Loucy (cell line): ENCODE data around the gene UFD1.

ENCODE experiments used
- H2AFZ ChIP-seq: fragments of 200-600 bp; sonication (generic); 2 replicates; pipeline ENCODE4 v1.6.0; 2016; ENCODE audit warnings: antibody characterized with exemption, mild to moderate bottlenecking, low read length, moderate library complexity
- H3F3A ChIP-seq: fragments of 200-600 bp; 2 replicates; pipeline ENCODE4 v1.6.0; 2016; ENCODE audit warnings: antibody characterized with exemption, low read depth, mild to moderate bottlenecking
- H3K27me3 ChIP-seq: fragments of 200-600 bp; sonication (generic); 2 replicates; pipeline ENCODE4 v1.6.1; 2014; ENCODE audit warnings: low read length, mild to moderate bottlenecking; ENCODE audit not compliant: insufficient read depth, poor library complexity, severe bottlenecking
- H3K36me3 ChIP-seq: fragments of 200-600 bp; sonication (generic); 2 replicates; pipeline ENCODE4 v1.6.1; 2016; ENCODE audit warnings: low read length; ENCODE audit not compliant: insufficient read depth
- H3K4me1 ChIP-seq: fragments of 200-600 bp; sonication (generic); 2 replicates; pipeline ENCODE4 v1.5.1; 2014; ENCODE audit warnings: low read length, mild to moderate bottlenecking; ENCODE audit not compliant: insufficient read depth, poor library complexity, severe bottlenecking
- H3K4me2 ChIP-seq: fragments of 200-600 bp; sonication (generic); 2 replicates; pipeline ENCODE4 v1.6.0; 2014; ENCODE audit warnings: antibody characterized with exemption, low read length, low read depth, mild to moderate bottlenecking; ENCODE audit not compliant: poor library complexity, severe bottlenecking
- H3K4me3 ChIP-seq: fragments of 200-600 bp; sonication (generic); 2 replicates; pipeline ENCODE4 v1.5.1; 2014; ENCODE audit warnings: low read length, mild to moderate bottlenecking, mixed read lengths; ENCODE audit not compliant: poor library complexity, severe bottlenecking
- H3K79me2 ChIP-seq: fragments of 200-600 bp; sonication (generic); 2 replicates; pipeline ENCODE4 v1.6.1; 2014; ENCODE audit warnings: low read length; ENCODE audit not compliant: insufficient read depth
- H3K9ac ChIP-seq: fragments of 200-600 bp; sonication (generic); 2 replicates; pipeline ENCODE4 v1.6.0; 2014; ENCODE audit warnings: mild to moderate bottlenecking, low read depth, low read length, moderate library complexity; ENCODE audit not compliant: poor library complexity, severe bottlenecking
- H3K9me2 ChIP-seq: fragments of 200-600 bp; sonication (generic); replicated peaks from 2 replicates; pipeline ENCODE4 v1.6.1; 2016; ENCODE audit warnings: low read depth, low read length, mixed read lengths
- H3K9me3 ChIP-seq: fragments of 200-600 bp; sonication (generic); 2 replicates; pipeline ENCODE4 v1.6.1; 2014; ENCODE audit warnings: mild to moderate bottlenecking, antibody characterized with exemption, low read length, low read depth; ENCODE audit not compliant: insufficient read depth
- H4K20me1 ChIP-seq: fragments of 200-600 bp; sonication (generic); 2 replicates; pipeline ENCODE4 v1.6.0; 2014; ENCODE audit warnings: antibody characterized with exemption, low read length, mild to moderate bottlenecking; ENCODE audit not compliant: insufficient read depth, poor library complexity, severe bottlenecking
- EZH2phosphoT487 ChIP-seq: fragments of 200-600 bp; IDR thresholded peaks from 2 replicates; pipeline ENCODE4 v1.6.1; 2018; ENCODE audit warnings: antibody characterized with exemption, mild to moderate bottlenecking, moderate library complexity, borderline replicate concordance
- TF ChIP-seq, protein P1 (sequence below): fragments of 200-600 bp; sonication (generic); conservative IDR thresholded peaks from 2 replicates; pipeline ENCODE4 v1.5.1; 2014; ENCODE audit warnings: mild to moderate bottlenecking, antibody characterized with exemption, low read length

Gene UFD1

DNA sequence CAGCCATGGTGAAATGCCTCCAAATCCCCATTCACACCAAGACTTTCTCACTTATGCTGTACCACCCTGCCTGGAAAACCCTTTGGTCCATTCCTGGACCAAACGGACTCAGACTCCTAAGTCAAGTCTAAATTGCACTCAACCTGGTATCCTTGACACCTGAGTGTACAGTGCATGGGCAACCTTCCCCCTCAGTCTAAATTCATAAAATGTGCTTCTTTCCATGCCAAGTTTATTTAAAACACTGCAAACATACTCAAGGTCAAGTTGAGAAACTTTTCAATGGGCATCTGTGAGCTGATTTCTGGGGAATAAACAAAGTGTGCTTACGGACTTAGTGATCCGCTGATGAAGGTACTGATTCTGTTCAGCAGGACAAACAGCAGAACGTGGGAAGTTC is 73.9 kb downstream of the UFD1 start:
- H3K36me3 ChIP-seq, result peaks cover 89% of the 10 kb centered on the region; the same call in 1 of the 2 replicates
- no peak overlapping the region for H2AFZ ChIP-seq
- no peak overlapping the region for H3K4me2 ChIP-seq

DNA sequence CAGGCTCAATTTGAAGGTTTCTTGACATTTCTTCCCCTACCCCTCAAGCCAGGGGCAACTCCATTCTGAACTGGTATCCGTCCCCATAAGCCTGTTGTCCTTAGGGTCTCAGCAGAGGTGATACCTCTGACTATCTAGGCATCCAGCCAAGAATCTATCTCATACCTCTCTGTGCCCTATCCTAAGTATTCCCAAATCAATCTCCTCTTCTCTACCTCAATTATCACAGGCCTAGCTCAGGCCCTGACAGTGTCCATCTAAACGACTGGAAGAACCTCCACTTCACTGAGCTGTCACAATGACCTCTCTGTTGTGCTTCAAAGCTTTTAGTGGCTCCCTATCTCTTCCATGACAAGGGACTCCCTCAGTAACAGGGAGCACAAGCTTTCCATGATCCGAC is 74.3 kb downstream of the UFD1 start:
- Histone ChIP-seq H3K79me2 (no peaks in the 10 kb centered on the region), H3K4me1 (no peaks in the 10 kb centered on the region), H2AFZ (no peak overlapping the region), H3K36me3 (peaks cover 88% of the 10 kb centered on the region; the same call in 1 of the 2 replicates), H3K9ac (no peak overlapping the region), H3F3A (no peaks in the 10 kb centered on the region), H3K9me2 (no peaks in the 10 kb centered on the region), H3K27me3 (no peaks in the 10 kb centered on the region), H4K20me1 (no peaks in the 10 kb centered on the region), H3K9me3 (no peaks in the 10 kb centered on the region), H3K4me2 (no peak overlapping the region), H3K4me3 (no peak overlapping the region)
- TF ChIP-seq, protein P1, sequence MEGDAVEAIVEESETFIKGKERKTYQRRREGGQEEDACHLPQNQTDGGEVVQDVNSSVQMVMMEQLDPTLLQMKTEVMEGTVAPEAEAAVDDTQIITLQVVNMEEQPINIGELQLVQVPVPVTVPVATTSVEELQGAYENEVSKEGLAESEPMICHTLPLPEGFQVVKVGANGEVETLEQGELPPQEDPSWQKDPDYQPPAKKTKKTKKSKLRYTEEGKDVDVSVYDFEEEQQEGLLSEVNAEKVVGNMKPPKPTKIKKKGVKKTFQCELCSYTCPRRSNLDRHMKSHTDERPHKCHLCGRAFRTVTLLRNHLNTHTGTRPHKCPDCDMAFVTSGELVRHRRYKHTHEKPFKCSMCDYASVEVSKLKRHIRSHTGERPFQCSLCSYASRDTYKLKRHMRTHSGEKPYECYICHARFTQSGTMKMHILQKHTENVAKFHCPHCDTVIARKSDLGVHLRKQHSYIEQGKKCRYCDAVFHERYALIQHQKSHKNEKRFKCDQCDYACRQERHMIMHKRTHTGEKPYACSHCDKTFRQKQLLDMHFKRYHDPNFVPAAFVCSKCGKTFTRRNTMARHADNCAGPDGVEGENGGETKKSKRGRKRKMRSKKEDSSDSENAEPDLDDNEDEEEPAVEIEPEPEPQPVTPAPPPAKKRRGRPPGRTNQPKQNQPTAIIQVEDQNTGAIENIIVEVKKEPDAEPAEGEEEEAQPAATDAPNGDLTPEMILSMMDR, result no peak
- no peak for TF ChIP-seq EZH2phosphoT487

More for the DNA sequence above, 73.9 kb downstream of the UFD1 start:
- H4K20me1 ChIP-seq, result no peaks in the 10 kb centered on the region
- no peak for TF ChIP-seq EZH2phosphoT487
- TF ChIP-seq, protein P1, result no peak
- no peaks in the 10 kb centered on the region for H3K27me3 ChIP-seq
- no peaks in the 10 kb centered on the region for H3K9me3 ChIP-seq
- no peaks in the 10 kb centered on the region for H3F3A ChIP-seq
- H3K9ac ChIP-seq, result no peak overlapping the region
- H3K9me2 ChIP-seq, result no peaks in the 10 kb centered on the region
- H3K79me2 ChIP-seq, result no peaks in the 10 kb centered on the region
- no peaks in the 10 kb centered on the region for H3K4me1 ChIP-seq
- H3K4me3 ChIP-seq, result no peak overlapping the region

DNA sequence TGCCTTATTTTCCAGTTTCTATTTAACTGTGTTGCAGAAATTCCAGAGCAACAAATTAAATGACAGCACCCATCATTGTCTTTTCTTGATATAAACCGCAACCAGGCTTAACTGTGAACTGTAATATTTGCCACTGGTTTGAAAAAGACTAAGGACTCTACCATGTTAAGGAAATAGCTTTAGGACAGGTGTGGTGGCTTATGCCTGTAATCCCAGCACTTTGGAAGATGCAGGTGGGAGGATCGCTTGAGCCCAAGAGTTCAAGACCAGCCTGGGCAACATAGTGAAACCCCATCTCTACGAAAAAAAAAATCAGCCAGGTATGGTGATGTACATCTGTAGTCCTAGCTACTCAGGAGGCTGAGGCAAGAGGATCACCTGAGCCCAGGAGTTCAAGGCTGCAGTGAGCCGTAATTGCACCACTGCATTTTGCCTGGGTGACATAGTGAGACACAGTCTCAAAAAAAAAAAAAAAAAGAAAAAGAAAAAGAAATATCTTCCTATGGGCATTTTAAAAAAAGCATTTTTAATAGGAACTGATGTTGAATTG is 76.3 kb downstream of the UFD1 start:
- Histone ChIP-seq H2AFZ (no peak overlapping the region), H4K20me1 (no peaks in the 10 kb centered on the region), H3K36me3 (peaks cover 87% of the 10 kb centered on the region; the same call in 1 of the 2 replicates), H3K27me3 (no peaks in the 10 kb centered on the region), H3K9ac (no peak overlapping the region), H3K9me2 (no peaks in the 10 kb centered on the region), H3K79me2 (no peaks in the 10 kb centered on the region), H3F3A (no peaks in the 10 kb centered on the region), H3K4me2 (no peak overlapping the region), H3K9me3 (no peaks in the 10 kb centered on the region), H3K4me3 (no peak overlapping the region), H3K4me1 (no peaks in the 10 kb centered on the region)
- TF ChIP-seq, protein P1, result no peak
- no peak for TF ChIP-seq EZH2phosphoT487
